Upper lobe of right lung (tissue), 1 donor: ENCODE data around the gene GPBAR1. TPM values are rescaled to one million over a fixed set of nuclear protein-coding genes. Genes with fewer than 3 reads are reported as not detected.
A peak's percentile ranks its signal among the peaks of the same experiment; 100 is the strongest.

Source experiments
- ATAC-seq: fragments of 200-7000 bp; cut with Tn5 transposase; one replicate; pipeline ENCODE4 v1.9.1; 2020; ENCODE audit warnings: mild to moderate bottlenecking, moderate library complexity
- DNase-seq: peaks from one replicate; pipeline ENCODE4 v3.0.0-alpha.2; 2020
- H3K27ac ChIP-seq: fragments of 200-600 bp; one replicate; pipeline ENCODE4 v1.8.0; 2022
- H3K27me3 ChIP-seq: fragments of 200-600 bp; one replicate; pipeline ENCODE4 v1.8.0; 2022; ENCODE audit warnings: mild to moderate bottlenecking
- H3K36me3 ChIP-seq: fragments of 200-600 bp; one replicate; pipeline ENCODE4 v1.8.0; 2022
- H3K4me1 ChIP-seq: fragments of 200-600 bp; one replicate; pipeline ENCODE4 v1.8.0; 2022
- H3K4me3 ChIP-seq: fragments of 200-600 bp; one replicate; pipeline ENCODE4 v1.8.0; 2022; ENCODE audit warnings: mild to moderate bottlenecking
- H3K9me3 ChIP-seq: fragments of 200-600 bp; one replicate; pipeline ENCODE4 v1.8.0; 2022
- CTCF ChIP-seq: fragments of 200-600 bp; IDR thresholded peaks from one replicate; pipeline ENCODE4 v1.8.0; 2022; ENCODE audit warnings: antibody characterized with exemption
- intact Hi-C: fragments of 100-400 bp; cut with DNase I; formaldehyde crosslinking; loops from one replicate; pipeline ENCODE4 v1.11.0; 2022
- total RNA-seq: library from RNA; stranded (reverse); fragmentation: NEBNext Ultra II Directional; extraction: Animal tissue kit (Norgen Biotek cat#: 25700); gene quantifications from one replicate; pipeline ENCODE4 v1.2.1, GENCODE V29; 2021
- donor health status: DM: no; HTN: yes; CAD: no; lungs with severe emphysema.

Gene GPBAR1
- total RNA-seq, 1 donor from 2014 or later = 2.6 TPM

- Histone ChIP-seq H3K4me3 (no peak overlapping the region), H3K9me3 (no peaks in the 10 kb centered on the region), H3K4me1 (peaks cover 56% of the 10 kb centered on the region), H3K27me3 (no peaks in the 10 kb centered on the region), H3K27ac (peak overlapping the region; percentile 74), H3K36me3 (no peaks in the 10 kb centered on the region)
- no peak for DNase-seq
- no peak for TF ChIP-seq CTCF
- intact Hi-C loops = loop anchor here (10.0 kb wide), 1 partner anchor 101 kb away; the partner anchor contains the start of gene CTDSP1
- ATAC-seq = no peak
These were observed 33.1 kb downstream of the GPBAR1 start for GRCh38 chr2:218293715-218294429.

- TF ChIP-seq CTCF = no peak
- no peak for ATAC-seq
- Histone ChIP-seq H3K9me3 (no peaks in the 10 kb centered on the region), H3K4me1 (peaks cover 50% of the 10 kb centered on the region), H3K27ac (peak overlapping the region; percentile 74), H3K4me3 (no peak overlapping the region), H3K27me3 (no peaks in the 10 kb centered on the region), H3K36me3 (no peaks in the 10 kb centered on the region)
- intact Hi-C loops = loop anchor here (10.0 kb wide), 1 partner anchor 100 kb away; the partner anchor contains the start of gene CTDSP1
- no peak for DNase-seq
These were observed 33.7 kb downstream of the GPBAR1 start for GRCh38 chr2:218294430-218295022.

- ATAC-seq (no peak), DNase-seq (no peak)
- intact Hi-C loops = loop anchor here (10.0 kb wide), 1 partner anchor 100 kb away; the partner anchor contains the start of gene CTDSP1
- Histone ChIP-seq H3K9me3 (no peaks in the 10 kb centered on the region), H3K4me1 (peaks cover 45% of the 10 kb centered on the region), H3K4me3 (no peak overlapping the region), H3K27ac (peak overlapping the region; percentile 74), H3K36me3 (no peaks in the 10 kb centered on the region), H3K27me3 (no peaks in the 10 kb centered on the region)
- TF ChIP-seq CTCF = no peak
These were observed 34.2 kb downstream of the GPBAR1 start for GRCh38 chr2:218295029-218295428.

- no peak for ATAC-seq
- no peak overlapping the region for H3K4me3 ChIP-seq
- intact Hi-C loops = loop anchor here (10.0 kb wide), 1 partner anchor 99 kb away; the partner anchor contains the start of gene CTDSP1
- peaks cover 33% of the 10 kb centered on the region for H3K4me1 ChIP-seq
- H3K36me3 ChIP-seq = no peaks in the 10 kb centered on the region
- no peak for TF ChIP-seq CTCF
- H3K27me3 ChIP-seq = no peaks in the 10 kb centered on the region
- no peak overlapping the region for H3K27ac ChIP-seq
- H3K9me3 ChIP-seq = no peaks in the 10 kb centered on the region
- no peak for DNase-seq
These were observed 35.4 kb downstream of the GPBAR1 start for GRCh38 chr2:218296200-218296599.

- H3K36me3 ChIP-seq = no peaks in the 10 kb centered on the region
- no peak overlapping the region for H3K4me3 ChIP-seq
- intact Hi-C loops = loop anchor here (10.0 kb wide), 1 partner anchor 98 kb away; the partner anchor contains the start of gene CTDSP1
- DNase-seq (no peak), ATAC-seq (no peak)
- H3K27me3 ChIP-seq = no peaks in the 10 kb centered on the region
- peaks cover 31% of the 10 kb centered on the region for H3K4me1 ChIP-seq
- no peak for TF ChIP-seq CTCF
- no peaks in the 10 kb centered on the region for H3K9me3 ChIP-seq
- H3K27ac ChIP-seq = peak overlapping the region; percentile 63
These were observed 36.0 kb downstream of the GPBAR1 start for GRCh38 chr2:218296847-218297246.
